Lower leg skin (tissue), 3 donors: ENCODE results near the gene SRSF8.

Source experiments
- POLR2A ChIP-seq, 2 donors: fragments of 450-650 bp; IDR thresholded peaks; one replicate each; pipeline ENCODE4 v1.6.1; 2016 to 2017; ENCODE audit warnings: antibody characterized with exemption in 2 of 2, mild to moderate bottlenecking in 1 of 2, moderate library complexity in 1 of 2
- TF ChIP-seq, protein P1 (sequence below), 3 donors: fragments of 450-650 bp; IDR thresholded peaks; one replicate each; pipeline ENCODE4 v1.5.1; 2016; ENCODE audit warnings: antibody characterized with exemption in 3 of 3, mild to moderate bottlenecking in 3 of 3, moderate library complexity in 2 of 3

GRCh38 chr11:95035316-95035715 lies 31.4 kb upstream of the SRSF8 start:
- TF ChIP-seq, protein P1, sequence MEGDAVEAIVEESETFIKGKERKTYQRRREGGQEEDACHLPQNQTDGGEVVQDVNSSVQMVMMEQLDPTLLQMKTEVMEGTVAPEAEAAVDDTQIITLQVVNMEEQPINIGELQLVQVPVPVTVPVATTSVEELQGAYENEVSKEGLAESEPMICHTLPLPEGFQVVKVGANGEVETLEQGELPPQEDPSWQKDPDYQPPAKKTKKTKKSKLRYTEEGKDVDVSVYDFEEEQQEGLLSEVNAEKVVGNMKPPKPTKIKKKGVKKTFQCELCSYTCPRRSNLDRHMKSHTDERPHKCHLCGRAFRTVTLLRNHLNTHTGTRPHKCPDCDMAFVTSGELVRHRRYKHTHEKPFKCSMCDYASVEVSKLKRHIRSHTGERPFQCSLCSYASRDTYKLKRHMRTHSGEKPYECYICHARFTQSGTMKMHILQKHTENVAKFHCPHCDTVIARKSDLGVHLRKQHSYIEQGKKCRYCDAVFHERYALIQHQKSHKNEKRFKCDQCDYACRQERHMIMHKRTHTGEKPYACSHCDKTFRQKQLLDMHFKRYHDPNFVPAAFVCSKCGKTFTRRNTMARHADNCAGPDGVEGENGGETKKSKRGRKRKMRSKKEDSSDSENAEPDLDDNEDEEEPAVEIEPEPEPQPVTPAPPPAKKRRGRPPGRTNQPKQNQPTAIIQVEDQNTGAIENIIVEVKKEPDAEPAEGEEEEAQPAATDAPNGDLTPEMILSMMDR (IDR thresholded peaks at IDR 0.05) = no peak
- TF ChIP-seq POLR2A (IDR thresholded peaks at IDR 0.05) = no peak
